ENCODE measurements around the gene RNPEPL1.

RNPEPL1 gene

GRCh38 chr2:240523451-240524281 is 44.6 kb upstream of the RNPEPL1 start:
- peaks cover 32% of the 10 kb centered on the region for H3K36me3 ChIP-seq (ENCODE audit: low read length)
- no peak overlapping the region for H2AFZ ChIP-seq (ENCODE audit: low read depth, low read length, severe bottlenecking)
- H3K4me2 ChIP-seq (ENCODE audit: low read depth, low read length, poor library complexity, severe bottlenecking): no peak overlapping the region
- no peaks in the 10 kb centered on the region for H4K20me1 ChIP-seq (ENCODE audit: low read depth, low read length)
- H3K9me3 ChIP-seq (ENCODE audit: insufficient read depth, low read length): peaks cover 17% of the 10 kb centered on the region; the same call in 1 of the 2 replicates
- no peaks in the 10 kb centered on the region for H3K9me2 ChIP-seq (replicated peaks; ENCODE audit: insufficient read depth, low read length)
- no peak overlapping the region for H3K27ac ChIP-seq (ENCODE audit: low read depth, low read length)
- no peak overlapping the region for H3K4me3 ChIP-seq (ENCODE audit: insufficient read depth, low read length, poor library complexity, severe bottlenecking)
- TF ChIP-seq EZH2phosphoT487 (conservative IDR thresholded peaks at IDR 0.05; ENCODE audit: low read length): no peak
- no peak for TF ChIP-seq CTCF (IDR thresholded peaks at IDR 0.05; ENCODE audit: insufficient read depth, low read length, poor library complexity, severe bottlenecking)
- no peak overlapping the region for H3K9ac ChIP-seq (ENCODE audit: low read length)
- no peaks in the 10 kb centered on the region for H3F3A ChIP-seq (ENCODE audit: insufficient read depth)
- H3K27me3 ChIP-seq (ENCODE audit: low read length): no peaks in the 10 kb centered on the region
- H3K79me2 ChIP-seq (ENCODE audit: insufficient read depth, low read length): no peaks in the 10 kb centered on the region

GRCh38 chr2:240524963-240525718 is 43.1 kb upstream of the RNPEPL1 start:
- H2AFZ ChIP-seq (ENCODE audit: low read depth, low read length, severe bottlenecking): no peak overlapping the region
- H3K27me3 ChIP-seq (ENCODE audit: low read length): no peaks in the 10 kb centered on the region
- H3K79me2 ChIP-seq (ENCODE audit: insufficient read depth, low read length): no peaks in the 10 kb centered on the region
- H3K36me3 ChIP-seq (ENCODE audit: low read length): peaks cover 32% of the 10 kb centered on the region
- H3K9me3 ChIP-seq (ENCODE audit: insufficient read depth, low read length): peaks cover 17% of the 10 kb centered on the region; the same call in 1 of the 2 replicates
- no peak overlapping the region for H3K4me2 ChIP-seq (ENCODE audit: low read depth, low read length, poor library complexity, severe bottlenecking)
- TF ChIP-seq CTCF (IDR thresholded peaks at IDR 0.05; ENCODE audit: insufficient read depth, low read length, poor library complexity, severe bottlenecking) (no peak), EZH2phosphoT487 (conservative IDR thresholded peaks at IDR 0.05; ENCODE audit: low read length) (no peak)
- H3F3A ChIP-seq (ENCODE audit: insufficient read depth): no peaks in the 10 kb centered on the region
- no peak overlapping the region for H3K4me3 ChIP-seq (ENCODE audit: insufficient read depth, low read length, poor library complexity, severe bottlenecking)
- no peak overlapping the region for H3K9ac ChIP-seq (ENCODE audit: low read length)
- no peaks in the 10 kb centered on the region for H3K9me2 ChIP-seq (replicated peaks; ENCODE audit: insufficient read depth, low read length)
- H3K27ac ChIP-seq (ENCODE audit: low read depth, low read length): no peak overlapping the region
- no peaks in the 10 kb centered on the region for H4K20me1 ChIP-seq (ENCODE audit: low read depth, low read length)

- no peak for TF ChIP-seq CTCF (IDR thresholded peaks at IDR 0.05; ENCODE audit: insufficient read depth, low read length, poor library complexity, severe bottlenecking)
- no peak for TF ChIP-seq EZH2phosphoT487 (conservative IDR thresholded peaks at IDR 0.05; ENCODE audit: low read length)
- peaks cover 17% of the 10 kb centered on the region; the same call in 1 of the 2 replicates for H3K9me3 ChIP-seq (ENCODE audit: insufficient read depth, low read length)
- no peaks in the 10 kb centered on the region for H4K20me1 ChIP-seq (ENCODE audit: low read depth, low read length)
- H3K36me3 ChIP-seq (ENCODE audit: low read length): peaks cover 32% of the 10 kb centered on the region
- H3K4me2 ChIP-seq (ENCODE audit: low read depth, low read length, poor library complexity, severe bottlenecking): no peak overlapping the region
- no peaks in the 10 kb centered on the region for H3K27me3 ChIP-seq (ENCODE audit: low read length)
- no peaks in the 10 kb centered on the region for H3F3A ChIP-seq (ENCODE audit: insufficient read depth)
- no peak overlapping the region for H3K27ac ChIP-seq (ENCODE audit: low read depth, low read length)
- no peak overlapping the region for H3K4me3 ChIP-seq (ENCODE audit: insufficient read depth, low read length, poor library complexity, severe bottlenecking)
- H3K9ac ChIP-seq (ENCODE audit: low read length): no peak overlapping the region
- H3K79me2 ChIP-seq (ENCODE audit: insufficient read depth, low read length): no peaks in the 10 kb centered on the region
- no peaks in the 10 kb centered on the region for H3K9me2 ChIP-seq (replicated peaks; ENCODE audit: insufficient read depth, low read length)
- no peak overlapping the region for H2AFZ ChIP-seq (ENCODE audit: low read depth, low read length, severe bottlenecking)
These were observed 42.5 kb upstream of the RNPEPL1 start for GRCh38 chr2:240525802-240526201.
